Esophagus (tissue), 2 donors: Measurements from ENCODE around the gene MYO15A. TPM values are rescaled to one million over a fixed set of nuclear protein-coding genes. Genes with fewer than 3 reads are reported as not detected.

ENCODE experiments used
- H3K27ac ChIP-seq, 2 donors: one replicate each; pipeline ENCODE4 v1.5.1; 2013; ENCODE audit warnings: low read depth in 2 of 2, mild to moderate bottlenecking in 2 of 2, inconsistent platforms in 1 of 2, low read length in 1 of 2, moderate library complexity in 1 of 2
- H3K27me3 ChIP-seq, 2 donors: one replicate each; pipeline ENCODE4 v1.6.1; 2013; ENCODE audit warnings: low read length in 2 of 2, control low read depth in 1 of 2, mild to moderate bottlenecking in 1 of 2; ENCODE audit not compliant: insufficient read depth in 2 of 2, control insufficient read depth in 1 of 2
- H3K36me3 ChIP-seq, 2 donors: one replicate each; pipeline ENCODE4 v1.6.1; 2013; ENCODE audit warnings: low read length in 1 of 2; ENCODE audit not compliant: control insufficient read depth in 2 of 2, insufficient read depth in 2 of 2
- H3K4me1 ChIP-seq, 2 donors: one replicate each; pipeline ENCODE4 v1.6.1; 2013; ENCODE audit warnings: low read length in 1 of 2; ENCODE audit not compliant: control insufficient read depth in 2 of 2, insufficient read depth in 2 of 2
- H3K4me3 ChIP-seq, 2 donors: one replicate each; pipeline ENCODE4 v1.5.1; 2013; ENCODE audit warnings: low read length in 2 of 2, mild to moderate bottlenecking in 2 of 2, low read depth in 1 of 2, moderate library complexity in 1 of 2
- H3K9me3 ChIP-seq, 2 donors: one replicate each; pipeline ENCODE4 v1.6.1; 2013; ENCODE audit warnings: mild to moderate bottlenecking in 2 of 2, low read depth in 1 of 2, low read length in 1 of 2, moderate library complexity in 1 of 2; ENCODE audit not compliant: control insufficient read depth in 2 of 2, insufficient read depth in 1 of 2
- WGBS, 2 donors: extraction: QIAGEN DNeasy Blood & Tissue Kit; methylation state at CpG; one replicate each; pipeline ENCODE4 v1.1.7; 2013; 5-methylcytosine and 5-hydroxymethylcytosine counted together
- polyA plus RNA-seq, 2 donors: library from polyadenylated mRNA; stranded (reverse); fragments of 200-250 nt; gene quantifications; one replicate each; pipeline ENCODE4 v1.2.3, GENCODE V29; 2013
- donor health status: healthy with polysubstance abuse.
- donor health status: Bipolar disorder and iron deficiency.

The MYO15A gene
- polyA plus RNA-seq, 2 donors = 0.51 to 0.68 TPM

DNA sequence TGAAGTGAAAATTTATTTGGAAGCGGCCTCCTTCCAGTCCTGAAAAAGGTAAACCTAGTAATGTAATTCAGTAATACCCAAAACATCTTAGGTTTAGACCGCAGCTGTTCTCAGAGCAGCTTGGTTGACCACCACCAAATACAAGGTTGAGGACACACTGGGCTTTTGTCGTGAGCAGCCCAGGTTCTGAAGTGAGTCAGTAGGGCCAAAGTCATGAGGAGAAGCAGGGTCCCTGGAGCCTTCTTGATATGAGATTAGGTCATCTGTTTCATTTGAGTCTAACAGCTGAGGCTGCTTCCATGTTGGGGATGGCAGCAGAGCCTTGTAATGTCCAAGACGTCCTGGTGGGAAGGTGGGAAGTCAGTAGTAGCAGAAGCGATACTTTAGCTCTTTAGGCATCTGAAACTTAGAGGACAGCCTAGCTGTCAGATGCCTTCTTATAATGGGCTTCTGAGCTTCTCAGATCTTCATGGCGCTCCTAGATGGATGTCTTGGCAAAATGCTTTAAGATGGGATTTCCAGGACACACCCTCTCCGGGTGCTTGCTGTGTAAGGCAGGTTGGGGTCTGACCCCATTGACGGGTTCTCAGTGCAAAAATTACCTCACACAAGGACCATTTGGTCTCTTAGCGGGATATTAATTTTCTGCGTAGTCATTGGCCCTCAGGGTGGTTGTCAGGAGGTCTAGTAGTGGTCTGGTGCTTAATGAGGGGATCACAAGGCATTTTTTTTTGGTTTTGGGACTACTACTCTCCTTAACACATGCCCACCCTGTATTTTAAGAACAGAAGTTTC, 77.5 kb downstream of the MYO15A start:
- no peaks in the 10 kb centered on the region for H3K9me3 ChIP-seq
- WGBS, 2 donors = 45 to 50% methylated on average over 10 of the region's 10 CpGs
- H3K4me3 ChIP-seq = peak overlapping the region; percentile 15 to 93
- no peaks in the 10 kb centered on the region for H3K27me3 ChIP-seq
- peaks cover 11 to 32% of the 10 kb centered on the region in 2 donors for H3K4me1 ChIP-seq
- H3K36me3 ChIP-seq = peaks cover 0 to 2% of the 10 kb centered on the region in 2 donors
- peak overlapping the region; percentile 25 to 52 for H3K27ac ChIP-seq

- Histone ChIP-seq H3K9me3 (no peaks in the 10 kb centered on the region), H3K27me3 (no peaks in the 10 kb centered on the region), H3K27ac (peak overlapping the region in 1 of 2 donors; percentile 36), H3K4me3 (peak overlapping the region in 1 of 2 donors; percentile 93), H3K36me3 (peaks cover 0 to 2% of the 10 kb centered on the region in 2 donors), H3K4me1 (peaks cover 11 to 35% of the 10 kb centered on the region in 2 donors)
- WGBS, 2 donors = 7 to 25% methylated on average over 1 of the region's 1 CpG
These were observed 78.0 kb downstream of the MYO15A start for GRCh38 chr17:18186627-18186982.

DNA sequence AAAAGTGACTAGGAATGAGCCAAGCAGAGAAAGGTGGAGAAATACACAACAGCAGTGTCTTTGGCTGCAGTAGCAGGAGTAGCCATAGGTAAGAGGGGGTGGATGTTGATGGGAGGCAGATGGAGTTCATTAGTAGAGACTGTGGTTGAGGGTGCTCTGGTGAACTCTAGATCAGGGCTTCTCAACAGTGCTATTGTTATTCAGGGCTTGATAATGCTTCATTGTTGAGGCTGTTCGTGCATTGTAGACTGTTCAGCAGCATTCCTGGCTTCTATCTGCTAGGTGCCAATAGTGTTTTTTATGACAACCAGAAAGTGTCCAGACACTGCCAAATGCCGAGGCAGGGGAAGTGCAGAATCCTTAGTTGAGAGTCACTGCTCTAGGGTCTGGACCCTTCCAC, 78.7 kb downstream of the MYO15A start:
- Histone ChIP-seq H3K9me3 (no peaks in the 10 kb centered on the region), H3K27ac (peak overlapping the region in 1 of 2 donors; percentile 36), H3K27me3 (no peaks in the 10 kb centered on the region), H3K4me1 (peaks cover 11 to 33% of the 10 kb centered on the region in 2 donors), H3K4me3 (peak overlapping the region in 1 of 2 donors; percentile 93), H3K36me3 (peaks cover 0 to 2% of the 10 kb centered on the region in 2 donors)
- 8 to 19% methylated on average over 2 of the region's 2 CpGs for WGBS, 2 donors

- H3K27ac ChIP-seq = peak overlapping the region in 1 of 2 donors; percentile 57
These were observed 79.5 kb downstream of the MYO15A start for GRCh38 chr17:18187821-18188761.

GRCh38 chr17:18190628-18191235, 82.2 kb downstream of the MYO15A start:
- Histone ChIP-seq H3K9me3 (no peaks in the 10 kb centered on the region), H3K27me3 (no peaks in the 10 kb centered on the region), H3K27ac (peak overlapping the region in 1 of 2 donors; percentile 24), H3K4me3 (no peak overlapping the region), H3K36me3 (peaks cover 0 to 11% of the 10 kb centered on the region in 2 donors), H3K4me1 (peaks cover 14 to 25% of the 10 kb centered on the region in 2 donors)
- 51 to 61% methylated on average over 3 of the region's 3 CpGs for WGBS, 2 donors

More at GRCh38 chr17:18187821-18188761, 79.5 kb downstream of the MYO15A start:
- Histone ChIP-seq H3K27me3 (no peaks in the 10 kb centered on the region), H3K4me3 (peak overlapping the region in 1 of 2 donors; percentile 93), H3K4me1 (peaks cover 11 to 32% of the 10 kb centered on the region in 2 donors), H3K36me3 (peaks cover 0 to 2% of the 10 kb centered on the region in 2 donors), H3K9me3 (no peaks in the 10 kb centered on the region)
- 28 to 31% methylated on average over 9 of the region's 9 CpGs for whole genome bisulfite sequencing, 2 donors

DNA sequence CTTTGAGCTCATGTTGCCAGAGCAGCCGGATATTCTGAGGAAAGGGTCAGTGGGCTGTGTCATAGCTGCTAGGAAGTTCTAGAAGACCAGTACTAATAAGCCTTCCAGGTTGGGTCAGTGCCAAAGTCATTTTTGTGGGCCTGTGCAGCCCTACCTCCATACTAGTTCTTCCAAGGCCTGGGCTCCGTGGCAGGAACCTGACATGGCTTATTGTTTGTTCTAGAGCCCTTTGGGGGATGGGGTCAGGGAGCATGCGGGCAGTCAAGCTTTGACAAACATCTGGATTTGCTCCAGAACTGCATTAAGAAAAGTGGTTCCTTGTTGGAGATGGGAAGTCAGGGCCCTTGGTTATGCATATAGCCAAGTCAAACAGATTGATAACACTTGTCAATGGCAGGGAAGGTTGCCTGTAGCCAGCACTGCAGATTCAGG, 82.7 kb downstream of the MYO15A start:
- Histone ChIP-seq H3K27me3 (no peaks in the 10 kb centered on the region), H3K9me3 (no peaks in the 10 kb centered on the region), H3K27ac (no peak overlapping the region), H3K36me3 (peaks cover 0 to 13% of the 10 kb centered on the region in 2 donors), H3K4me3 (no peak overlapping the region), H3K4me1 (peaks cover 14 to 19% of the 10 kb centered on the region in 2 donors)
- WGBS, 2 donors = 31 to 55% methylated on average over 3 of the region's 3 CpGs

DNA sequence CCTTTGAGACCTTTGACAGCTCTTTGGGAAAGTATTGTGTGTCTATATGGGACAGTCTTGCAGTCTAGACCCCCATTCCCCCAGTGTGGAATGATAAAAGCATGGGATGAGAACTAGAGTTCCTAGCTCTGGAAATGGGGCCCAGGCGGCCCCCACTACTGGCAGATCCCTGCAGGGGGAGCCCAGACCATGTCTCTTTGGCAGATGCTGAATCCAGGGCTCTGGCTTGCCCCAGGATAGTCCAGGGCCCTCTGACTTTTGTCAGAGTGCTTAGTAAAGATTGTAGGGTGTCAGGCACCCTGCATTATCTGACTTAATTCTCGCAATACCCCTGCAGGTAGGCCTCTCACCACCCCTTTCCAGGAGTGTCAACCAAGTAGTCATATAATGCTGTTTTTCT, 83.4 kb downstream of the MYO15A start:
- Histone ChIP-seq H3K4me1 (peaks cover 9 to 17% of the 10 kb centered on the region in 2 donors), H3K9me3 (no peaks in the 10 kb centered on the region), H3K4me3 (no peak overlapping the region), H3K36me3 (peaks cover 0 to 14% of the 10 kb centered on the region in 2 donors), H3K27me3 (no peaks in the 10 kb centered on the region), H3K27ac (no peak overlapping the region)
- WGBS, 2 donors = 78 to 84% methylated on average over 2 of the region's 2 CpGs

DNA sequence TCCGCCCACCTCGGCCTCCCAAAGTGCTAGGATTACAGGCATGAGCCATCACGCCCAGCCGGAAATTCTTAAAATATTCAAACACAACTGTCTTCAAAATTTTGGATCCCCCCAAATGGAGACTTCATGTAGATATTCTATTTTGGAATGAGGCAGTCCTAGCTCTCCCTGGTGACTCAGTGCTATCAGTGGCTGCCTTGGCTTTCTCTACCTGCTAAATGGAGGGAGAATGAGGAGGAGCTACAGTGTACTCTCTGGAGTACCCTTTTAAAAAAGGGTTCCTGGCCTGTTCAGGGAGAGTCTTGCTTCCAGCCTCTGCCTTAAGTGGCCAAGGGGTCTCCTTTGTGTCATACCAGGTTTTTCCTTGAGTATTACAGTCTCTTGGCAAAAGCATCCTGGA, 85.8 kb downstream of the MYO15A start:
- H3K4me3 ChIP-seq = no peak overlapping the region
- WGBS, 2 donors = 83 to 92% methylated on average over 4 of the region's 4 CpGs
- peaks cover 8 to 20% of the 10 kb centered on the region in 2 donors for H3K36me3 ChIP-seq
- H3K27ac ChIP-seq = no peak overlapping the region
- no peaks in the 10 kb centered on the region for H3K27me3 ChIP-seq
- H3K4me1 ChIP-seq = peaks cover 5 to 10% of the 10 kb centered on the region in 2 donors
- H3K9me3 ChIP-seq = no peaks in the 10 kb centered on the region

- Histone ChIP-seq H3K27me3 (no peaks in the 10 kb centered on the region), H3K4me3 (no peak overlapping the region), H3K9me3 (no peaks in the 10 kb centered on the region), H3K4me1 (peaks cover 5 to 9% of the 10 kb centered on the region in 2 donors), H3K27ac (no peak overlapping the region), H3K36me3 (peaks cover 8 to 20% of the 10 kb centered on the region in 2 donors)
- 57 to 80% methylated on average over 4 of the region's 4 CpGs for WGBS, 2 donors
These were observed 86.2 kb downstream of the MYO15A start for GRCh38 chr17:18194804-18195203.
